NCI-H1436 treated with DMSO at 0.1 percent for 48 hours (cell line): ENCODE measurements around the gene SEPTIN7.

Experiments used
- DNase-seq: peaks from one replicate; lab custom pipeline; 2025; lab: John Stamatoyannopoulos, UW

Gene SEPTIN7

DNA sequence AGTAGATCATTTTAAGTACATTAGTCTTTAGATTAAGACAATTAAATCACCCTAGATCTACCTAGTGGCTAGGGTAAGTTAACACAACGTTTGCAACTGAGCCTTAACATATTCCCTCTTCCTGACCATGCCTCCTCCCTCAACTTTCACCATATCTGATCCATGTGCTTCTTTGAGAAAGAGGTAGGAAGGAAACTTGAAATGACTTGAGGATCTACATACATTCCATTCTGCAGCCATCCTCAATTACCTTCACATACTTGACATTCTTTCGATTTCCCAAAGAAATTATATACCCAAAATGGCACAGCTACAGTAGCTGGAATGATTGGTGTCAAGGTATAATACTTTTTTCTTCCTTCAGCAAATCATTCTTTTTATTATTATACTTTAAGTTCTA, 12.9 kb upstream of the SEPTIN7 start:
- no peak for DNase-seq

DNA sequence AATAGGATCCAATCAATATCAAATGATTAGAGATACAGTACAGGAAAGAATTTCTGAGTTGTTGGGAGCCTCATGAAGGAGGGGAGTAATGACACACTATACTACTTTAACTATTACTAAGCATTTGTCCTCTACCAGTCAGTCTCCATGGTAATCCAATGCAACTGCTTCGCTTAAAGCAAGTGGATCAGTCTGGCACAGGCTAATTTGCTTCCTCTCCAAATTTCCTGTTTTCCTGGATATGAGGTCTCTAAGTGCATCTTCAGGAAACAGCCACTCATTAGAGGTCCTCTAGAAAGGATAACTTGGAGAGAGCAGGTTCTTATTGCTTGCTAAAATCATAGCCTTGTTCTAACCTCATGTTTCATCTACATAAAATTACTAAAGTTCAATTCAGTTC, 8.4 kb upstream of the SEPTIN7 start:
- DNase-seq: no peak

DNA sequence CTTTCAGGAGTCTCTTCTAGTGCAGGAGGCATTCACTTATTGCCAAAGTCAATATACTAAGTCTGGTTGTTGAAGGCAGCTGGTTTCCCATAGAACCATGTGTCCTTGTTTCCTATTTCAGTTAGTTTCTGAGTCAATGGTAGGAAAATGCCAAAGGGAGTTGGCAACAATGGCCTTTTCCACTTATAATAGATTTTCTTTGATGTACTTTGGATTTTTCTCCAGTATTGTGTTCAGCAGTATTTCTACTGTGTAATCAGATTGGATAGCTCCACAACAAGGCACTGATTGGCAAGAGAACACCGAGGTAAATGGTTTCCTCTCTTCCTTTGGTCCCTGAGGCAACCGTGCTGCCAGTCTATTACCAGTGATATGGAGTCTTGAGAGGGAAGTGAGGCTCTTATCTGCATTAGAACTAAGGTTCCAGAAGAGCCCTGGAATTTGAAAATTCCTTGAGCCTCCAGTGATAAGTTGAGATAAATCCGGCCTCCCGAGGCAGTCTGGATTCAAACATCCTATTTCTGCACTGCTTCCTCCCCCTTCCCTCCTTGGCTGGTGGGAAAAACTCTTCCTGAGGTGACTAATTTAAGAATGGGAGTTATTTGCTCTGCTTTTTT, 7.9 kb upstream of the SEPTIN7 start:
- DNase-seq: no peak

DNA sequence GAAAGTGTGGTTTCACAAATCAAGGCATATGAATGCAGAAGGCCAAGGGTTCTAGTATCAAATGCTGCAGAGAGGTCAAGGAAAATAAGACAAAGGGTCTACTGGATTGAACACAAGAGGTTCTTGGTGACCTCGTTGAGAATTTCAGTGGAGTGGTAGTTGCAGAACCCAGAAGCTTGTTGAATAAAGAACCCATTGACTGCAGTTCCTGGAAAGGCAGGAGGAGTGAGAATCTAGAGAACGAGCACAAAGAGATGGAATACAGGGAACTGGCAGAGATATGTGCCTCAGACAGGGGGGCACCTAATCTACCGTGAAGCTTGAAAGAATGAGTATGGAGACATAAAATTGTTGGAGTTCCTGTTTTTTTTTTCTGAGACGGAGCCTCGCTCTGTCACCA, 3.5 kb upstream of the SEPTIN7 start:
- no peak for DNase-seq

DNA sequence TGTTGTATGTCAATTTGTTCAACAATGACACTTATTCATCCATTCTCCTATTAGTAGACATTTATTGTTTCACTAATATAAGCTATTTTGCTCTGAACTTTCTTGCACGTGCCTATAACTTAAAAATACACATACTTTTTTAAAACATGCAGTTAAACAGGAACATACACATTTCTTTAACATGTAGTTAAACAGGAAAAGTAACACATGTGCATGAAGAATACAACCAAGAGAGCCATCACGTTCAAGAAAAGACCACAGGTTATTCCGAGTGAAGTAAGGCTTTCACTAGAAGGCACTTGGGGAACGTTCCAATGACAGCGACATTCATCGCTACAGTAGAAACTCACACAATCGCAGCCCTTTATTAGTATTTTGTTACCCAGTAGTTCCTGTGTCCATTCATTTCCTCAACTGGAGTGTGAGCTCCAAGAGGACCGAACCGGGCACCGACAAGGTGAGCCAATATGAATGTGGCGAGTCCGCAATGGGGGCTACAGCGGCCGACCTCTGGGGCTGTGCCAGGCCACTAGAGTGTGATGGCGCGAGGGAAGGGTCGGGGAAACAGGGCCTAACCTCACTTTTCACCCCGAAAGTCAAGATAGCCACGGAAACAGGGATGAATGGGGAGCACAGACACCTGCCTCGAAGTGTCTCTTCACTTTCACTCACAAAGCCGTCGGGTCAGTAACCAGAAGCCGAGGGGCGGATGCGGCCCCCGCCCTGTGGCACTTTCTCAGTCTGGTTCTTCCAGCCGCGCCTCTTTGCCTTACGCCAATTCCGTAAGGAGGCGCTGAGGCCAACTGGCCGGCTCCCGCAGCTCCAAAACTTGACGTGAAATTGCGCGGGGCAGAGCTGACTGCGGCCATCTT, 775 bp upstream of the SEPTIN7 start:
- peak; percentile 23 for DNase-seq

DNA sequence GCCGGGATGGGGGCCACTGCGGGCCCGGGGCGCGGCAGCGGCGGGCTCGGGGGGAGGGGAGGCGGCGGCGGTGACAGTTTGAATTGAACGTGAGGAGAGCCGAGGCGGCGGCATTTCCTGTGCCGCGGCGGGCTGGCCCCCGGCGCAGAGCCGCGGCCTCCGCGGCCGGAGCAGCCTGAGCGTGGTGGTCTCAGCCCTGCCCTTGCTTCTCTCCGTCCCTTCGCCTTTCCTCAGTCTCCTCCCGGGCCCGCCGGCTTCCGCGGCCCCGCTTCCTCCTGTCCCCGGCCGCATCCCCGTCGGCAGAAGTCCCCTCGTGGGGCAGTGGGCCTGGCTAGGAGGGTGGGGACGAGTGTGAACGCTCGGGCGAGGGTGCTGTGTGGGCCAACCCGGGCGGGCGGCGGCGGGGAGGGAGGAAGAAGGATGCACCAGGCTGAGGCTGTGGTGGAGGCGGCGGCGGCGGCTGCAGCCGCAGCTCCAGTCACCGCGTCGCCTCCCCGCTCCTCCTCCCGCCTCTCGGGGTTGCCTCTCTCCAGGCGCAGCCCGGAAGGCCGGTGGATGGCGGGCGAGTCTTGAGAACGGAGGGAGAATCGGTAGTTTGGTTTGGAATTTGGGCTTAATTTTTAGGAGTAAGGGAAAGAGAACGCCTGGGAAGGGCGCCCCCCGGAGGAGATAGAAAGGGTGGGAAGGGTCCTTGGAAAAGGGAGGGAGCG, 690 bp downstream of the SEPTIN7 start:
- DNase-seq: no peak

DNA sequence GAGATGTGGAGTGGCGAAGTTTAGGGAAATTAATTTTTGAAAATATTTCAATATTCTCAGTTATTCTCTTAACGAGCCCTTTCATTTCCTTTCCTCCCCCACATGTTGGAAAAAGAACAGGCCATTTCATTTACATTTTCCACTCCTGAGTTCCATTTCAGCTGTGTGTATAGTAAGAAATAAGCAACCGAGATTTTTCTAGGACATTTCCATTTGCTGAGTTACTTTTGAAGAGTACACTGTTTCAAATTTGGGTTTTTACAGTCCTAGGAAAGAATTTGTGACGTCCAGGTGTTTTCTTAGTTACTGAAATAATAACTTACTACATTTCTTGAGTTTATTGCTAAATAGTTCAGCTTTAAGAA, 1.2 kb downstream of the SEPTIN7 start:
- no peak for DNase-seq

DNA sequence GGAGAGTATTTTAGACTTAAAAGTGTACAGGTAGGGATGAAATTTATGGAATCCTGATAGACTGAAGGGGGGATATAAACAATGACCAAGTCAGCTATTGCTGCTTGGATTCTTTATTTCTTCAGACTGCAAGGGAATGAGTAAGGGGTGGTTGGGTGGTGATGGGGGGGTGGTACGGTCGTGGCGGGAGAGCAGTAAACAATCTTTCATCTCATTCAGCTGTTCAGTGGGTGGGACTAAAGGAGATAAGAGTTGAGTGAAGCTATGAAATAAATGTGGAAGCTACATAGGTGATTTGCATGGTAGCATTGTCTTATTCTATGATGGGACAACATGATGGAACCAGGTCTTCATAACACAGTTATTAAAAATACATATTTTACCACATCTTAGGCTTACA, 1.8 kb downstream of the SEPTIN7 start:
- no peak for DNase-seq

DNA sequence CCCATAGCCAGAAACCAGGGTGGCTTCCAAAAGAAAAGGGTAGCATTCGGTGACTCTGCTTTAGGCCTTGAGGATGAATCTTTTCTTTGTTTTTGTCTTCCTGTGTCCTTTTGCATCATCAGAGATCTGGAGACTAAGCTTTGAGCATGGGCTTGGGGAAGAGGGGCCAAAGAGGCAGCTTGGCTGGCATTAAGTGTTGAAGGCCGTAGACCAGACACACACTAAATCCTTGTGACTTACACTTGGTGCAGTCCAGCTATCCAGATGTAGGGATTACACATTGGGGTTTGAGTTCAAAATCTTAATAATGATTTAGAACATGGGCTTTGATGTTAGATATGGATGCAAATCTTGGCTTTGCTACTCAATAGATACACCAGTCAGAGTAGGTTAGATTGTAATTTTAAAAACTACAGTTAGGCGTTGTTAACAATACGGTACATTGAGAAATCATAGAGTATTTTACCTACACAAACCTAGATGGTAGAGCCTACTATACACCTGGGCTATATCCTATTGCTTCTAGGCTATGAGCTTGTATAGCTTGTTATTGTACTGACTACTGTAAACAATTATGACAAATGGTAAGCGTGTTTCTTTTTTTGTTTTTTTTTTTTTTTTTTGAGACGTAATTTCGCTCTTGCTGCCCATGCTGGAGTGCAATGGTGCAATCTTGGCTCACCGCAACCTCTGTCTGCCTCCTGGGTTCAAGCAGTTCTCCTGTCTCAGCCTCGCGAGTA, 3.5 kb downstream of the SEPTIN7 start:
- no peak for DNase-seq

DNA sequence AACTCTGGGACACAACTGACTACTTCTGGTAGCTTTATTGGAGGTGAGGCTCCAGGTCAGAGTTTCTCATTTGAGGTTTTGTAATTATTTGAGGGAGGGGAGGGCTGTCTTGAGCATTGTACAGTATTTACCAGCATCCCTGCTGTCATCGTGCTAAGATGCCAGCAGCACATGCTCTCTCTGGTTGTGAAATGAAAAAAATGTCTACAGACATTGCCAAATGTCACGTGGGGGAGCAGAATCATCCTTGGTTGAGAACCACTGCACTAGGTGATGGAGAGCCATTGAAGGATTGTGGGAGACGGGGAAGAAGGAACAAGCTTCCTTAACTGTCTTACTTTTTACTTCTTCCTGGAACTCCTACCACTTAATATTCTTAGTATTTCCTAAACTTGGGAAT, 5.0 kb downstream of the SEPTIN7 start:
- no peak for DNase-seq

DNA sequence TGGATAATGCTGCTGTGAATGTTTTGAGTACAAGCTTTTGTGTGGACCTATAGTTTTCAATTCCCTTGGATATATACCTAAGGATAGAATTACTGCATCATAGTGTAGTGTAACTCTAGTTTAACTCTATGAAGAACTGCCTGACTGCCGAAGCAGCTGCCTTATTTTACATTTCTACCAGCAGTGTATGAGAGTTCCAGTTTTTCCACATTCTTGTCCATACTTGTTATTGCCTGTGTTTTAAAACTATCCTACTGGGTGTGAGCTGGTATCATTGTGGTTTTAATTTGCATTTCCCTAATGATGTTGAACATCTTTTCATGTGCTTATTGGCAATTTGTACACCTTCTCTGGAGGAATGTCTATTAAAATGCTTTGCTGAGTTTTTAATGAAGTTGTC, 15.7 kb downstream of the SEPTIN7 start:
- DNase-seq: no peak

DNA sequence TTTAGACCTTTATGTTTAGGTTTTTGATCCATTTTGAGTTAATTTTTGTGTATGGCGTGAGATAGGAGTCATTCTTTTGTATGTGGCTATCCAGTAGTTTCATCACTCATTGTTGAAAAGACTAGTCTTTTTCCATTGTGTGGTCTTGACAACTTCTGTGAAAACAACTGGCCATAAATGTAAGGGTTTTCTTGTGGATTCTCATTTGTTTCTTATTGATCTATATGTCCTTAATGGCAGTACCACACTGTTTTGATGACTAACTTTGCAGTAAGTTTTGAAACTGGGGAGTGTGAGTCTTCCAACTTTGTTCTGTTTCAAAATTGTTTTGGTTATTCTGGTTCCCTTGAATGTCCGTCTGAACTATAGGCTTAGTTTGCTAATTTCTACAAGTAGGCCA, 16.3 kb downstream of the SEPTIN7 start:
- no peak for DNase-seq

DNA sequence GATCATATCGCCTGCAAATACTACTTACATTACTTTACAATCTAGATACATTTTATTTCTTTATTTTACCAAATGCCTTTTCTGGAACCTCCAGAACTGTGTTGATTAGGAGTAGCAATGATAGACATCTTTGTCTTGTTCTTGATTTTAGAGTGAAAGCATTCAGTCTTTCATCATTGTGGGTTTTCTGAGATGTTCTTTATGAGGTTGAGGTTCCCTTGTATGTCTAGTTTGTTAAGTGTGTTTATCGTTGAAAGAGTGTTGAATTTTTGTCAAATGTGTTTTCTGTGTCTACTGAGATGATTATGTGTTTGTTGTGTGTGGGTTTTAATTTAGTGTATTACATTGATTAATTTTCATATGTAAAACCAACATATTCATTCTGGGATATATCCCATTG, 17.1 kb downstream of the SEPTIN7 start:
- DNase-seq: no peak

DNA sequence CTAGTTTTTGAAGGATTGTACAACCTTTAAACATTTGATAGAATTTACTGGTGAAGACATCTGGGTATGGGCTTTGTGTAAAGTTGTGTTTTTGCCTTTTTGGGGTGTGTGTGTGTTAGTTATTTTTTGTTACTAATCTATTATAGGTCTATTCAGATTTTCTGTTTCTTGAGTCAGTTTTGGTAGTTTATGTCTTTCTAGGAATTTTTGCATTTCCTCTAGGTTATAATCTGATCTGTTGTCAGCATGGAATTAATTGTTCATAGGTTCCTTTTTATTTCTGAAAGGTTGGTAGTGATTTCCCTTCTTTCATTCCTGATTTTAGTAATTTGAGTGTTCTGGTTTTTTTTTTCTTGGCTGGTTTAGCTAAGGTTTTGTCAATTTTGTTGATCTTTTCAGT, 17.7 kb downstream of the SEPTIN7 start:
- DNase-seq: no peak

DNA sequence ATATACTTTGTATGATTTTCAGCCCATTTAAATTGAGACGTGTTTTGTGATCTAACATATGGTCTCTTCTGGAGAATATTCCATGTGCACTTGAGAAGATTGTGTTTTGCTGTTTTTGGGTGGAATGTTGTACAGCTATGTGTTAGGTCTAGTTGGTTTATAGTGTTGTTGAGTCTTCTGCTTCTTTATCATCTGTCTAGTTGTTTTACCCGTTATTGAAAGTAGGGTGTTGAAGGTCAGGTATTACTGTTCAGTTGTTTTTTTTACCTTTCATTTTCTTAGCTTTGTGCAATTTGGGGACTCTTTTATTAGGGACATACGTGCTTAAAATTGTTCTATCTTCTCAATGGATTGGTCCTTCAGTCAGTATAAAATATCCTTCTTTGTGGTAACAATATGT, 18.5 kb downstream of the SEPTIN7 start:
- DNase-seq: no peak

DNA sequence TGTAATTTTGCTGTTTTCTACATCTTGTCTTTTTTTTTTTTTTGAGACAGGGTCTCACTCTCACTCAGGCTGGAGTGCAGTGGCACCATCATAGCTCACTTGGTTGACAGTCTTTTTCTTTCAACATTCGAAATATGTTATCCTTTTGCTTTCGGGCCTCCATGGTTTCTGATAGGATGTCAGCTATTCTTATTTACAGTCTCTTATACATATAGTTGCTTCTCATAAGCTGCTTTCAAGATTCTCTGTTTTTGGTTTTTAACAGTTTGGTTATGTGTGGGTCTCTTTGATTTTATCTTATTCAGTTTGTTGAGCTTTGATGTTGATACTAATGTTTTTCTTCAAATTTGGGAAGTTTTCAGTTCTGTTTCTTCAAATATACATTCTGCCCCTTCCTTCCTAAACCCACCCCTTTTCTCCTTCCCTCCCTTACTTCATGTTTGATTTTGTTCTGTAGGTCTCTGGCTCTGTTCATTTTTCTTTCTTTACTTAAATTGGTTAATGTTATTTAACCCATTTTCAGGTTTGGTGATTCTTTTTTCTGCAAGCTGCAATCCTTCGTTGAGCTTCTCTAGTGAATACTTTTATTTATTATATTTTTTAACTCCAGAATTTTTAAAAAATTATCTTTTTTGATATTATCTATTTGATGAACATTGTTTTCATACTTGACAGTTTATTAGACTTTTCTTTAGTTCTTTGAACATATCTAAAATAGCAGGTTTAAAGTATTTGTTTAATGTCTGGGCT, 19.3 kb downstream of the SEPTIN7 start:
- no peak for DNase-seq

DNA sequence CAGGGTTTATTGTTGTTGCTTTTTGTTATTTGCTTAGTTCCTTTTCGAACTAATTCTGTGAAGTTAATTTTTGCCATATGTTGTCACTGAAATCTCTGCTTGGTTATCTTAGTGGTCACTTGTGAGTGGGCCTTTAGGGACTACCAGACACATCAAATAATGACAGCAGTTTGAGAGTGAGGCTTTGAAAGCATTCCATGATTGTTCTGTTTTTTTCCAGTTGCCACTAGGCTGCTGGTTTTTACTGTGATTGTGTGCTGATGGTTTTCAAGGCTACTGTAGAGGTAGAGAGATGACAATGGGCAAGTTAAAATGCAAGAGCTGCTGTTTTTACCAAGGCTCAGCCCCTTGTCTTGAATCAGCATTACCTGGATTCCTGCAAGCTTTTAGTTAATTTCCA, 20.0 kb downstream of the SEPTIN7 start:
- DNase-seq: no peak

DNA sequence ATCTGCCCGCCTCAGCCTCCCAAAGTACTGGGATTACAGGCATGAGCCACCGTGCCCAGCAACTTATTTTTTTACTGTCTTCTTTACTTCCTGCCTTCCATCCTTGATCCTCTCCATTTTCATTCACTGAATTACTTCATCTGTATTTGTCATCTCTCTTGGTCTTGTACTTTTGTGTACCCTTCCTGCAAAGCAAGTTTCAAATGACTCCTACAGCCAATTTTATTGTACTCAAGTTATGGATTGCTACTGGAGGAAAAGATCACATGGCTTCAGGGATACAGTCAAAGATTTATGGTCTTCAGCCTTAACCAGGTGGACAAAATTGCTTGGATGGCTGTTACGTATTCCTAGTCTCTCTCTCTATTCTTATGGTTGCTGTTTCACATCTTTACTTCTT, 22.6 kb downstream of the SEPTIN7 start:
- DNase-seq: no peak

DNA sequence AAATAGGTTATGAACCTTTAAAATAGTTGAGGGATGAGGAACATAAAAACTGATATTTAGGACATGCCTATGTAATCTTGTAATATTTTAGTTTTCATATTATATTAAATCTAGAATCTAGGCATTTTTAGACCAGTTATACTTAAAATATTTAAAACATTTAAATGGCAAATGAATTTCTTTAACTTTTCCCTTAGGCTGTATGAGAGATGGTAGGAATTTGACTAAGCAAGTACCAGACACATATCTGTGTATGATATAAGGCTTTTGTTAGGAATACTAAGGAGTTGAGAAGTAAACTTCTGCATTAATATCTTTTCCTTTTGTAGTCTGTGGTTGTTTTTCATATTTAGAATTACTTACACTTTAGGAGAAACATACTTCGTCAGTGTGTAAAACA, 25.1 kb downstream of the SEPTIN7 start:
- DNase-seq: no peak

DNA sequence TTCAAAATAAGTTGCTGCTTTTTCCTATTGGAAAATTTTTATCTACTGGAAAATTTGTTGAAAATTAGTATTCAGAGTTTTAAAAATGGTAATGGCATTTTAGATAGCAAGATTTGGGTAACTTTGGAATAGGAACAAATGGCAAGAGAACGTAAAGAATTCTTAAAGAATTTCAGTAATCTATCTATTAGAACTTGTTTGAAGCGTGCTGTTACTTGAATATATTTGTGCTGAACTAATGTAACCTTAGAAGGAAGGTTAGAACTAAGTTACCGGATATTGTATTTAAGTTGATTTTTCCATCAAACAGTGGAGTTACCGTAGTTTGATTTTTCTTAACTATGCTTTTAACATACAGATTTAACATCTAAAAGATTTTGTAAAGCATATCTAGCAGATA, 25.9 kb downstream of the SEPTIN7 start:
- no peak for DNase-seq

DNA sequence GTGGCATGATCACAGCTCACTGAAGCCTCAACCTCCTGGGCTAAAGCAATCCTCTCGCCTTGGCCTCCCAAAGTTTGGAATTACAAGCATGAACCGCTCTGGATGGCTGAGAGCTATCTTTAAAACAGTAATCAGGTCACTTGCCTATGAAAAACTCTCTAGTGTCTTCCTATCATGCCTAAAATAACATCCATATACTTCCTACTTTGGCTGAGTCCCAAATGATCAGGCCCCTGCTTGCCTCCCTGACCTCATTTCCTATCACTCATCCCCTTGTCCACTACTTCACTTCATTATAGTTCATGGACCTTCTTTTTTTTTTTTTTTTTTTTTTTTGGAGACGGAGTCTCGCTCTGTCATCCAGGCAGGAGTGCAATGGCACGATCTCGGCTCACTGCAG, 28.0 kb downstream of the SEPTIN7 start:
- no peak for DNase-seq

DNA sequence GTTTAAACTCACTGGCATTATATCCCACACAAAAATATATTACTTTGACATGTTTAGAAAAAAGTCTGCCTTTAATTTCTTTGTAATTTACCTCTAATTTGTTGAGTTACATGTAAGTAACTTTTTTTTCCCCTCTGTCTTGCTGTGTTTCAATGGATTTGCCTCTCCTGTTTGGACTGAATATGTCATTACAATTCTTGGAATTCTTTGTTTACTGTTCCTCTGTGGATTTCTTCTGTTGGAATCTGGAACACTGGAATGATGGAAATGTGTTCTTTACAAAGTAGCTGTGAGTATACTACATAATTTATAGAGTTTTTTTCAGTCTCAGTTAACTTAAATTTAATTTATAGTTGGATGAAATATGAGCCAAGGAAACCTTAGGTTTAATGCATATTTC, 30.4 kb downstream of the SEPTIN7 start:
- no peak for DNase-seq
